ENCODE results near the gene SCO2. TPM values are rescaled to one million over a fixed set of nuclear protein-coding genes. Genes with fewer than 3 reads are reported as not detected.

Gene SCO2
- total and polyA plus RNA-seq, 4 donors: 0.37 to 9.3 (median 6.1) TPM

- H3K27me3 ChIP-seq (ENCODE audit: control insufficient read depth in 3 of 3, insufficient read depth in 3 of 3, low read length in 2 of 3): peaks cover 0 to 38% (median 20%) of the 10 kb centered on the region in 3 donors
- no peaks in the 10 kb centered on the region for H3K36me3 ChIP-seq (ENCODE audit: control insufficient read depth in 4 of 4, insufficient read depth in 4 of 4, low read length in 4 of 4)
- H3K27ac ChIP-seq (ENCODE audit: low read depth in 1 of 2, low read length in 1 of 2): no peak overlapping the region
- H3K4me1 ChIP-seq (ENCODE audit: control insufficient read depth in 5 of 5, insufficient read depth in 5 of 5, low read length in 5 of 5): peaks cover 0 to 5% (median 0%) of the 10 kb centered on the region in 5 donors
- no peak overlapping the region for H3K9ac ChIP-seq (ENCODE audit: insufficient read depth in 1 of 2, low read length in 2 of 2)
- H3K9me3 ChIP-seq (ENCODE audit: control insufficient read depth in 4 of 4, insufficient read depth in 3 of 4, low read length in 3 of 4): no peaks in the 10 kb centered on the region
- no peak overlapping the region for H3K4me3 ChIP-seq
- WGBS, 2 donors: 81 to 87% methylated on average over 31 of the region's 31 CpGs
- ATAC-seq (ENCODE audit: insufficient read depth, low FRiP score): no peak
- TF ChIP-seq CTCF (IDR thresholded peaks at IDR 0.05; ENCODE audit: control extremely low read depth, extremely low read depth): no peak
- no peak for DNase-seq
Measured at GRCh38 chr22:50483977-50484853, 41.2 kb downstream of the SCO2 start.

- Histone ChIP-seq H3K27me3 (ENCODE audit: control insufficient read depth in 3 of 3, insufficient read depth in 3 of 3, low read length in 2 of 3) (peaks cover 0 to 38% (median 20%) of the 10 kb centered on the region in 3 donors), H3K27ac (ENCODE audit: low read depth in 1 of 2, low read length in 1 of 2) (no peak overlapping the region), H3K9ac (ENCODE audit: insufficient read depth in 1 of 2, low read length in 2 of 2) (no peak overlapping the region), H3K36me3 (ENCODE audit: control insufficient read depth in 4 of 4, insufficient read depth in 4 of 4, low read length in 4 of 4) (no peaks in the 10 kb centered on the region), H3K4me1 (ENCODE audit: control insufficient read depth in 5 of 5, insufficient read depth in 5 of 5, low read length in 5 of 5) (peaks cover 0 to 5% (median 0%) of the 10 kb centered on the region in 5 donors), H3K9me3 (ENCODE audit: control insufficient read depth in 4 of 4, insufficient read depth in 3 of 4, low read length in 3 of 4) (no peaks in the 10 kb centered on the region), H3K4me3 (no peak overlapping the region)
- no peak for DNase-seq
- TF ChIP-seq CTCF (IDR thresholded peaks at IDR 0.05; ENCODE audit: control extremely low read depth, extremely low read depth): no peak
- WGBS, 2 donors: 91 to 96% methylated on average over 8 of the region's 8 CpGs
- ATAC-seq (ENCODE audit: insufficient read depth, low FRiP score): no peak
Measured at GRCh38 chr22:50483556-50483955, 41.8 kb downstream of the SCO2 start.

GRCh38 chr22:50483106-50483505 is 42.3 kb downstream of the SCO2 start:
- no peak for TF ChIP-seq CTCF (IDR thresholded peaks at IDR 0.05; ENCODE audit: control extremely low read depth, extremely low read depth)
- 86% methylated on average over 9 to 10 of the region's 10 CpGs for WGBS, 2 donors
- H3K27ac ChIP-seq (ENCODE audit: low read depth in 1 of 2, low read length in 1 of 2): no peak overlapping the region
- ATAC-seq (ENCODE audit: insufficient read depth, low FRiP score) (no peak), DNase-seq (no peak)
- no peaks in the 10 kb centered on the region for H3K36me3 ChIP-seq (ENCODE audit: control insufficient read depth in 4 of 4, insufficient read depth in 4 of 4, low read length in 4 of 4)
- H3K4me1 ChIP-seq (ENCODE audit: control insufficient read depth in 5 of 5, insufficient read depth in 5 of 5, low read length in 5 of 5): peaks cover 0 to 5% (median 0%) of the 10 kb centered on the region in 5 donors
- H3K9me3 ChIP-seq (ENCODE audit: control insufficient read depth in 4 of 4, insufficient read depth in 3 of 4, low read length in 3 of 4): no peaks in the 10 kb centered on the region
- H3K9ac ChIP-seq (ENCODE audit: insufficient read depth in 1 of 2, low read length in 2 of 2): no peak overlapping the region
- H3K27me3 ChIP-seq (ENCODE audit: control insufficient read depth in 3 of 3, insufficient read depth in 3 of 3, low read length in 2 of 3): peaks cover 0 to 37% (median 20%) of the 10 kb centered on the region in 3 donors
- H3K4me3 ChIP-seq: no peak overlapping the region
